Measurements from ENCODE around the gene KIF12. TPM values are rescaled to one million over a fixed set of nuclear protein-coding genes. Genes with fewer than 3 reads are reported as not detected.

Gene KIF12
- total and polyA plus RNA-seq, 2 donors (not counting 1 experiment from before 2014, with no cell fraction given), result not detected

DNA sequence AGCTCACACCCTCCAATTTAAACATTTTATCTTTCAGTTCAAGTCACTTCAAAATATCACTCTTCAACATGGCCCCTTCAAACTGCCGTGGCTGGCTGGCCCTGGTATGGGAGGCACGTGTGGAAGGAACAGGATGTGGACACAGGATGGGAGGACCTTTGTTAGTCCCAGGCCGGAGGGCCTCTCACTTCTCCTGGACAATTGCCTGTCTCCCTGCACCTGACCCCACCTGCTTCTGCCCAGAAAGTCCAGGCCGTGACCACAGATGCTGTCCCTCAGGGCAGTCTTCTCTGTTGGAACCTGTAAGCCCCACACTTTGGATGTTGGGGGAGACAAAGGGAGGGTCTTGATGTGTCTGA, 40.4 kb downstream of the KIF12 start:
- Histone ChIP-seq H3K36me3 (ENCODE audit: control insufficient read depth, insufficient read depth, low read length) (no peaks in the 10 kb centered on the region), H3K4me2 (ENCODE audit: extremely low read depth, insufficient read depth, low read length) (no peak overlapping the region), H3K9ac (ENCODE audit: insufficient read depth, low read length) (no peak overlapping the region), H3K79me2 (ENCODE audit: control insufficient read depth, insufficient read depth, low read length) (no peaks in the 10 kb centered on the region), H3K4me3 (replicated peaks in 1 of 4; ENCODE audit: control extremely low read depth in 1 of 4, insufficient read depth in 1 of 4, low read depth in 3 of 4, low read length in 4 of 4) (no peak overlapping the region), H3K9me3 (ENCODE audit: control insufficient read depth, insufficient read depth, low read depth, low read length) (no peaks in the 10 kb centered on the region), H3K4me1 (ENCODE audit: control insufficient read depth, extremely low read depth, insufficient read depth, low read length) (no peaks in the 10 kb centered on the region), H3K27ac (ENCODE audit: insufficient read depth, low read length) (no peak overlapping the region), H3K27me3 (ENCODE audit: control insufficient read depth, insufficient read depth, low read length) (no peaks in the 10 kb centered on the region), H2AFZ (ENCODE audit: low read length) (no peak overlapping the region), H4K20me1 (ENCODE audit: control insufficient read depth, extremely low read depth, insufficient read depth, low read length) (no peaks in the 10 kb centered on the region)
- TF ChIP-seq EZH2 (IDR thresholded peaks at IDR 0.05; ENCODE audit: low read length, missing control alignments) (no peak), CTCF (conservative IDR thresholded peaks at IDR 0.05 in 1 of 2, IDR thresholded peaks at IDR 0.05 in 1 of 2; ENCODE audit: low read depth in 1 of 2, low read length in 2 of 2) (no peak)
- no peak for DNase-seq (ENCODE audit: low read depth in 2 of 2)

DNA sequence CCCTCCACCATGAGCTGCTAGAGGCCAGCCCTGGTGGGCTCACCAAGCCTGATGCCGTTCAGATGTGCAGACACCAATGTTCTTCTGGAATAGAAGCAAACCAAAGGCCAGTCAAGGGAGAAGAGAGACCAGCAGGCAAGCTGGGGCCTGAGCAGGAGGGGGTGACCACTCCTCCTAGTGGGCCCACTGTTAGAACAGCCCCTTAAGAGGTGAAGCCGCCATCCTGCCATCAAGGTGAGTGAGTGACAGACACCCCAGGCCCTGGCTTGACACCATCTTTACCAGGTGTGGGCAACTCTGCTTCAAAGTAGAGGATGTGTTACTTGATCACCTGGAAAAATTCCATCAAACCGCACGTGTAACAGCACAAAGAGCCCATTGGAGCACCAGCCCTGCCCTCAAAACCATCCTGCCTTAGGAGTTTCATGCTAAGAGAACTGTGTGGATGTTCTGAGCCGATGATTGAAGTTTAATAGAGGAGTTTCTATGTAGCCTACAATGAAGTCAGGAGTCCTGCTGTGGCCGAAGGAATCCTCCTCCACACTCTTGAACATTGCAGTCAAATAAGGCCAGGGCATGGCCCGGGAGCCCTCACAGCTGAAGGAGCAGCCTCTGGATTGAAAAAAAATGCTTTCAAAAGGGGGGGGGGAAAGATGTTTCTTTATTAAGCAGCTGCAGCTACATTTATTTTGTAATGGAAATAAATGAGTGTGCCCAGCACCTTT, 41.8 kb downstream of the KIF12 start:
- no peaks in the 10 kb centered on the region for H3K36me3 ChIP-seq (ENCODE audit: control insufficient read depth, insufficient read depth, low read length)
- no peak for TF ChIP-seq EZH2 (IDR thresholded peaks at IDR 0.05; ENCODE audit: low read length, missing control alignments)
- no peaks in the 10 kb centered on the region for H3K27me3 ChIP-seq (ENCODE audit: control insufficient read depth, insufficient read depth, low read length)
- no peak overlapping the region for H3K4me3 ChIP-seq (replicated peaks in 1 of 4; ENCODE audit: control extremely low read depth in 1 of 4, insufficient read depth in 1 of 4, low read depth in 3 of 4, low read length in 4 of 4)
- no peaks in the 10 kb centered on the region for H3K79me2 ChIP-seq (ENCODE audit: control insufficient read depth, insufficient read depth, low read length)
- no peak for DNase-seq (ENCODE audit: low read depth in 2 of 2)
- H2AFZ ChIP-seq (ENCODE audit: low read length), result no peak overlapping the region
- no peaks in the 10 kb centered on the region for H3K9me3 ChIP-seq (ENCODE audit: control insufficient read depth, insufficient read depth, low read depth, low read length)
- no peak overlapping the region for H3K9ac ChIP-seq (ENCODE audit: insufficient read depth, low read length)
- no peaks in the 10 kb centered on the region for H3K4me1 ChIP-seq (ENCODE audit: control insufficient read depth, extremely low read depth, insufficient read depth, low read length)
- H4K20me1 ChIP-seq (ENCODE audit: control insufficient read depth, extremely low read depth, insufficient read depth, low read length), result no peaks in the 10 kb centered on the region
- no peak overlapping the region for H3K4me2 ChIP-seq (ENCODE audit: extremely low read depth, insufficient read depth, low read length)
- no peak overlapping the region for H3K27ac ChIP-seq (ENCODE audit: insufficient read depth, low read length)

GRCh38 chr9:114056527-114056926, 42.6 kb downstream of the KIF12 start:
- peaks cover 6% of the 10 kb centered on the region for H3K36me3 ChIP-seq (ENCODE audit: control insufficient read depth, insufficient read depth, low read length)
- H3K9me3 ChIP-seq (ENCODE audit: control insufficient read depth, insufficient read depth, low read depth, low read length), result no peaks in the 10 kb centered on the region
- no peaks in the 10 kb centered on the region for H4K20me1 ChIP-seq (ENCODE audit: control insufficient read depth, extremely low read depth, insufficient read depth, low read length)
- no peaks in the 10 kb centered on the region for H3K4me1 ChIP-seq (ENCODE audit: control insufficient read depth, extremely low read depth, insufficient read depth, low read length)
- no peak overlapping the region for H2AFZ ChIP-seq (ENCODE audit: low read length)
- H3K27me3 ChIP-seq (ENCODE audit: control insufficient read depth, insufficient read depth, low read length), result no peaks in the 10 kb centered on the region
- H3K4me2 ChIP-seq (ENCODE audit: extremely low read depth, insufficient read depth, low read length), result no peak overlapping the region
- DNase-seq (ENCODE audit: low read depth in 2 of 2), result no peak
- H3K4me3 ChIP-seq (replicated peaks in 1 of 4; ENCODE audit: control extremely low read depth in 1 of 4, insufficient read depth in 1 of 4, low read depth in 3 of 4, low read length in 4 of 4), result no peak overlapping the region
- no peaks in the 10 kb centered on the region for H3K79me2 ChIP-seq (ENCODE audit: control insufficient read depth, insufficient read depth, low read length)
- TF ChIP-seq CTCF (conservative IDR thresholded peaks at IDR 0.05 in 1 of 2, IDR thresholded peaks at IDR 0.05 in 1 of 2; ENCODE audit: low read depth in 1 of 2, low read length in 2 of 2) (no peak), EZH2 (IDR thresholded peaks at IDR 0.05; ENCODE audit: low read length, missing control alignments) (no peak)
- H3K27ac ChIP-seq (ENCODE audit: insufficient read depth, low read length), result no peak overlapping the region
- no peak overlapping the region for H3K9ac ChIP-seq (ENCODE audit: insufficient read depth, low read length)

Data from fibroblast of lung (primary cell).